ENCODE data around the gene FMOD. TPM values are rescaled to one million over a fixed set of nuclear protein-coding genes. Genes with fewer than 3 reads are reported as not detected.

Gene FMOD
- total RNA-seq: 100 to 1,000 TPM; 190 to 438 TPM

DNA sequence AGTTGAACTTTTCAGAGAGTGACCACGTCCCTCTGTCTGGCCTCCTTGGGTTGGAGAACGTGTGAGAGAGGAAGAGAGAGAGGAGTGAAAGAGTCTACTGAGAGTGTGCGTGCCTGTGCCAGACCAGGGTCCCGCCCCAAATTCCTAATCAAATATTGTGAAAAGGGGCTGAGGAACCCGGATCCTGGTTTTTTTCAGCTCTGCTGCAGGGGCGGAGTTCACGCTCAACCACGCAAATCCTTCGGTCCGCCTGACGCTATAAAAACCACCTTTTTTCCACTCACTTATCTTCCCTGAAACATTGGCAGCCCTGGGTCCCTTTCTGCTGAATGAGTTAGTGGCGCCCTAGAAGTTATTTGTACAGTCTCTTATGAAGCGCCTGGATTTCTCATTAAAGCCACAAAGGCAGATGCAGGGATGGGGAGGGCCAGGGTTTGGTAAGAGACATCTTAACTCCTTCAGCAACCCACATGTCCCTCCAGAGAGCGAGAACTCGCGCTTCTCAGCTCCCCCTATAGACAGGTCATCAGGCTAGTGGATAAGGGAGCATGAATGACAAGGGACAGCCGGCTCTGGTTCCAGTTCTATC, at the start of gene FMOD:
TSS of gene FMOD (minus strand) at position 86 of the 589 bp plus-strand sequence. CDS start 2,852 bp downstream, outside the sequence.
- H3K36me3 ChIP-seq: peaks cover 10% of the 10 kb centered on the region
- H3K27me3 ChIP-seq (replicated peaks; ENCODE audit: insufficient read depth): no peaks in the 10 kb centered on the region
- peak within 1 kb of the TSS; percentile 76 to 92 for H3K27ac ChIP-seq
- TF ChIP-seq, protein P1, sequence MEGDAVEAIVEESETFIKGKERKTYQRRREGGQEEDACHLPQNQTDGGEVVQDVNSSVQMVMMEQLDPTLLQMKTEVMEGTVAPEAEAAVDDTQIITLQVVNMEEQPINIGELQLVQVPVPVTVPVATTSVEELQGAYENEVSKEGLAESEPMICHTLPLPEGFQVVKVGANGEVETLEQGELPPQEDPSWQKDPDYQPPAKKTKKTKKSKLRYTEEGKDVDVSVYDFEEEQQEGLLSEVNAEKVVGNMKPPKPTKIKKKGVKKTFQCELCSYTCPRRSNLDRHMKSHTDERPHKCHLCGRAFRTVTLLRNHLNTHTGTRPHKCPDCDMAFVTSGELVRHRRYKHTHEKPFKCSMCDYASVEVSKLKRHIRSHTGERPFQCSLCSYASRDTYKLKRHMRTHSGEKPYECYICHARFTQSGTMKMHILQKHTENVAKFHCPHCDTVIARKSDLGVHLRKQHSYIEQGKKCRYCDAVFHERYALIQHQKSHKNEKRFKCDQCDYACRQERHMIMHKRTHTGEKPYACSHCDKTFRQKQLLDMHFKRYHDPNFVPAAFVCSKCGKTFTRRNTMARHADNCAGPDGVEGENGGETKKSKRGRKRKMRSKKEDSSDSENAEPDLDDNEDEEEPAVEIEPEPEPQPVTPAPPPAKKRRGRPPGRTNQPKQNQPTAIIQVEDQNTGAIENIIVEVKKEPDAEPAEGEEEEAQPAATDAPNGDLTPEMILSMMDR (IDR thresholded peaks at IDR 0.05): no peak
- no peaks in the 10 kb centered on the region for H3K9me3 ChIP-seq
- H3K4me1 ChIP-seq (ENCODE audit: control insufficient read depth in 1 of 2, low read depth in 2 of 2): peaks cover 7 to 54% of the 10 kb centered on the region in 2 donors
- peak; percentile 13 for DNase-seq (ENCODE audit: low spot score)
- H3K4me3 ChIP-seq: peak within 1 kb of the TSS; percentile 79
- ATAC-seq (ENCODE audit: insufficient number of reproducible peaks, low FRiP score, low read depth): peak; percentile 59

GRCh38 chr1:203396595-203397194, 45.8 kb upstream of the FMOD start:
- H3K27me3 ChIP-seq (replicated peaks; ENCODE audit: insufficient read depth): no peaks in the 10 kb centered on the region
- DNase-seq (ENCODE audit: low spot score) (no peak), ATAC-seq (ENCODE audit: insufficient number of reproducible peaks, low FRiP score, low read depth) (no peak)
- TF ChIP-seq, protein P1 (IDR thresholded peaks at IDR 0.05): no peak
- H3K9me3 ChIP-seq: no peaks in the 10 kb centered on the region
- H3K27ac ChIP-seq: no peak overlapping the region
- H3K4me3 ChIP-seq: no peak overlapping the region
- no peaks in the 10 kb centered on the region for H3K36me3 ChIP-seq
- peaks cover 3 to 6% of the 10 kb centered on the region in 2 donors for H3K4me1 ChIP-seq (ENCODE audit: control insufficient read depth in 1 of 2, low read depth in 2 of 2)

DNA sequence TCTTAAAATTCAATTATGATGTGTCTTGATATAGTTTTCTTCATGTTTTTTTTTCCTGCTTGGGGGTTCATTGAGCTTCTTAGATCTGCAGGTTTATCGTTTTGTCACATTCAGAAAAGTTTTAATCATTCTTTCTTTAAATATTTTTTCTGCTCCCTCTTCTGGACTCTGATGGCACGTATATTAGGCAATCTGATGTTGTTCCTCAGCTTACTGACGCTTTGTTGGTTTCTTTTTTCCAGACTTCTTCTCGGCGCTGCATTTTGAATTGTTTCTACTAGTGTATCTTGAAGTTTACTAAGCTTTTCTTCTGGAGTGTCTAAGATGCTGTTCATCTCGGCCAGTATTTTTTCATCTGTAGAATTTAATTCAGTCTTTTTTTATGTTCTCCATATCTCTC, 44.8 kb upstream of the FMOD start:
- ATAC-seq (ENCODE audit: insufficient number of reproducible peaks, low FRiP score, low read depth): no peak
- no peak overlapping the region for H3K27ac ChIP-seq
- DNase-seq (ENCODE audit: low spot score): no peak
- H3K36me3 ChIP-seq: no peaks in the 10 kb centered on the region
- H3K4me3 ChIP-seq: peak overlapping the region; percentile 59
- H3K4me1 ChIP-seq (ENCODE audit: control insufficient read depth in 1 of 2, low read depth in 2 of 2): peaks cover 0 to 3% of the 10 kb centered on the region in 2 donors
- H3K9me3 ChIP-seq: no peaks in the 10 kb centered on the region
- H3K27me3 ChIP-seq (replicated peaks; ENCODE audit: insufficient read depth): no peaks in the 10 kb centered on the region
- TF ChIP-seq, protein P1 (IDR thresholded peaks at IDR 0.05): no peak

GRCh38 chr1:203390298-203390697, 39.4 kb upstream of the FMOD start:
- Histone ChIP-seq H3K27me3 (replicated peaks; ENCODE audit: insufficient read depth) (no peaks in the 10 kb centered on the region), H3K4me3 (no peak overlapping the region), H3K27ac (no peak overlapping the region), H3K36me3 (no peaks in the 10 kb centered on the region), H3K4me1 (ENCODE audit: control insufficient read depth in 1 of 2, low read depth in 2 of 2) (no peaks in the 10 kb centered on the region), H3K9me3 (no peaks in the 10 kb centered on the region)
- no peak for DNase-seq (ENCODE audit: low spot score)
- TF ChIP-seq, protein P1 (IDR thresholded peaks at IDR 0.05): no peak
- no peak for ATAC-seq (ENCODE audit: insufficient number of reproducible peaks, low FRiP score, low read depth)

DNA sequence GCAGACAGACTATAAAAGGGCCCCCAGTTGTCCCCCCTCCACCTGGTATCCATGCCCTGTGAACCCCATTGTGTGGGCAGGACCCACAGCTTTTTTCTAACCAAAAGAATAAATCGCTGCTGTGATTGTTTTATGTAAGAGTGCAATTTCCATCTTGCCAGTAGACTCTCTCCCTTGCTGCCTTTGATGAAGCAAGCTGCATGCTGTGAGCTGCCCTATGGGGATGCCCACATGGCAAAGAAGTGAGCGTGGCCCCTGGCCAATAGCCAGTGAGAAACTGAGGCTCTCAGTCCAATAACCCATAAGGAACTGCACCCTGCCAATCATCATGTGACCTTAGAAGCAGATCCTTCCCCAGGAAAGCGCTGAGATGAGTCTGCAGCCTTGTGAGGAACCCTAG, 37.8 kb upstream of the FMOD start:
- Histone ChIP-seq H3K36me3 (no peaks in the 10 kb centered on the region), H3K9me3 (no peaks in the 10 kb centered on the region), H3K27me3 (replicated peaks; ENCODE audit: insufficient read depth) (no peaks in the 10 kb centered on the region), H3K4me1 (ENCODE audit: control insufficient read depth in 1 of 2, low read depth in 2 of 2) (no peaks in the 10 kb centered on the region), H3K4me3 (no peak overlapping the region), H3K27ac (no peak overlapping the region)
- ATAC-seq (ENCODE audit: insufficient number of reproducible peaks, low FRiP score, low read depth): no peak
- TF ChIP-seq, protein P1 (IDR thresholded peaks at IDR 0.05): no peak
- DNase-seq (ENCODE audit: low spot score): no peak
